Activated CD8-positive, alpha-beta memory T cell treated with anti-CD3 and anti-CD28 coated beads, Interleukin-2, amount 50 U/mL, for 24 hours (primary cell): ENCODE results near the gene ACOXL.
"Not testable (repeated sequence)": the region's sequence is repeated elsewhere in the genome, so short reads cannot be mapped to it uniquely, and the experiment has no call there.

Experiments used
- DNase-seq: peaks from one replicate; pipeline ENCODE4 v3.0.0-alpha.2; 2020; ENCODE audit errors: extremely low read depth

The ACOXL gene

GRCh38 chr2:111057721-111058120 is 325.3 kb downstream of the ACOXL start:
- DNase-seq: no peak

GRCh38 chr2:111058264-111058663 is 325.9 kb downstream of the ACOXL start:
- no peak for DNase-seq

- no peak for DNase-seq
Observed at GRCh38 chr2:111061191-111061590, 328.8 kb downstream of the ACOXL start.

GRCh38 chr2:111062417-111062816 is 330.0 kb downstream of the ACOXL start:
- no peak for DNase-seq

GRCh38 chr2:111066062-111066593 is 333.8 kb downstream of the ACOXL start:
- DNase-seq: no peak

GRCh38 chr2:111068435-111069058 is 336.2 kb downstream of the ACOXL start:
- DNase-seq: no peak

- no peak for DNase-seq
Observed at GRCh38 chr2:111069722-111070121, 337.3 kb downstream of the ACOXL start.

GRCh38 chr2:111071600-111072171 is 339.3 kb downstream of the ACOXL start:
- DNase-seq: no peak

GRCh38 chr2:111072220-111072871 is 340.0 kb downstream of the ACOXL start:
- DNase-seq: no peak

GRCh38 chr2:111082659-111083058 is 350.3 kb downstream of the ACOXL start:
- not testable (repeated sequence) for DNase-seq

GRCh38 chr2:111091811-111092211 is 359.4 kb downstream of the ACOXL start:
- no peak for DNase-seq

GRCh38 chr2:111094691-111095090 is 362.3 kb downstream of the ACOXL start:
- no peak for DNase-seq

- DNase-seq: no peak
Observed at GRCh38 chr2:111095434-111095833, 363.1 kb downstream of the ACOXL start.

GRCh38 chr2:111099402-111099801 is 367.0 kb downstream of the ACOXL start:
- no peak for DNase-seq

GRCh38 chr2:111100087-111100764 is 367.9 kb downstream of the ACOXL start:
- DNase-seq: no peak

GRCh38 chr2:111100765-111101162 is 368.4 kb downstream of the ACOXL start:
- no peak for DNase-seq

GRCh38 chr2:111101592-111101991 is 369.2 kb downstream of the ACOXL start:
- DNase-seq: no peak

- DNase-seq: no peak
Observed at GRCh38 chr2:111102216-111102615, 369.8 kb downstream of the ACOXL start.

- DNase-seq: no peak
Observed at GRCh38 chr2:111105926-111106325, 373.6 kb downstream of the ACOXL start.

GRCh38 chr2:111106706-111107105 is 374.3 kb downstream of the ACOXL start:
- DNase-seq: no peak

GRCh38 chr2:111108745-111109271 is 376.4 kb downstream of the ACOXL start:
- no peak for DNase-seq

GRCh38 chr2:111111101-111111755 is 378.9 kb downstream of the ACOXL start:
- DNase-seq: no peak
